NCI-H187 treated with DMSO at 0.1 percent for 48 hours (cell line): ENCODE data around the gene ANKRD13B.

ENCODE experiments used
- DNase-seq: peaks from one replicate; lab custom pipeline; 2025; lab: John Stamatoyannopoulos, UW

Gene ANKRD13B

DNA sequence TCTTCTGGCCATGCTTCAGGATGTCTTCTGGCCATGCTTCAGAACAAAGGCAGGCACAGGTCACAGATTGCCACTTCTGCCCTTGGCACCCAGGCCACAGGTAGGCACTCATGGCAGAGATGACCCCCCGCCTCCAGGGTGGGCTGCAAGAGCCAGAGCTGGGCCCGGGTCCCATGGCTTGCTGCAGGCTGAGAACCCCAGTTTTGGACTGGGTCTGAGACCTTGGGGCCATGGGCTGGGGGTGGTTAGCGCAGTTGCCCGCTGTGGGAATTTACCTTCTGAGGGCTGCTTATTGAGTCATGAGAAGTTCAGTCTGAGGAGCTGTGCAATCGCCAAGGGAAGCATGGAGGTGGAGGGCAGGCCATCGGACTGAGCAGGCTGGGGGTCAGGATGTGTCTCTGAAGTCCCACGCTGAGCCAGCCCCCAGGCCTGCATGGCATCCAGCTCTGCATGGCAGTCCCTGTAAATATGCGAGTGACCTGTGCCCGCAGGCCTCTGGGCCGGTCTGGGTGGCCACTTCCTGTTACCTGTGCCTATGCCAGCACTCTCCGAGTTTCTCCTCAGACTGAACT lies 1.7 kb downstream of the ANKRD13B start:
- DNase-seq = no peak

DNA sequence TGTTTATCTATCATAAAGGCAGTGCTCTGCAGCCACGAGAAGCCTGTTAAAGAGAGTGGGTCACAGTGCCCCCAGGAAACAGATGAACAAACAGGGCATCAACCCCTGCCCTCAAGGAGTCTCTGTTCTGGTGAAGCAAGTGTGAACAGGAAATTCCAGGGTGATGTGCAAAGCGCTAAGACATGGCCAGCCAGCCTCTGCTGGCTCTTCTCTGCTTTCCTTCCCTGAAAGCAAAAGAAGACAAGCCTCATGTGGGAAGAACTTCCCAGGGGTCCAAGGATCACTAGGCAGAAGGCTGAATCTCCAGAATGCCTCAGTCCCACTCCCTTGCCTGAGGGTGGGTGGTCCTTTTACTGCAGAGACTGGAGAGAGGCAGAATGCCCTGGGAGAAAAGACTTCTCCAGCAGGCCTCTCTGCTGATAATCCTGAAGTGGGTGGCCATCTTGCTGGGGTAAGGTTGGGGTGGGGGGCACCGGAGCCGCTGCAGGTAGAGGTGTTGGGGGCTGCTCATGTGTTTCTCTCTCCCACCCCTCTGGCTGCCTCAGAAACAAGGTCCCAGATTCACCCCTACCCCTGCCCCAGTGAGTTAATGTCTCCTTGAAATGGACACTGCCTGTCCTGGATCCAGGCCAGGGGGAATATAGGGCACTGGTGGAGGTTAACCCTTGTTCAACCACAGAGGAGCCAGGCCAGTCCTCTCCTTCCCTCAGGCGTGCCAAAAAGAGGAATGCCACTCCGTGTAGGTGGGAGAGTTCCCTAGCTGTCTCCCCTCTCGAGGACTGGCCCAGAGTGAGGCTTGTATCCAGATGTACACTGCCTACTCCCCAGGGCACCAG lies 2.4 kb downstream of the ANKRD13B start:
- DNase-seq = no peak

DNA sequence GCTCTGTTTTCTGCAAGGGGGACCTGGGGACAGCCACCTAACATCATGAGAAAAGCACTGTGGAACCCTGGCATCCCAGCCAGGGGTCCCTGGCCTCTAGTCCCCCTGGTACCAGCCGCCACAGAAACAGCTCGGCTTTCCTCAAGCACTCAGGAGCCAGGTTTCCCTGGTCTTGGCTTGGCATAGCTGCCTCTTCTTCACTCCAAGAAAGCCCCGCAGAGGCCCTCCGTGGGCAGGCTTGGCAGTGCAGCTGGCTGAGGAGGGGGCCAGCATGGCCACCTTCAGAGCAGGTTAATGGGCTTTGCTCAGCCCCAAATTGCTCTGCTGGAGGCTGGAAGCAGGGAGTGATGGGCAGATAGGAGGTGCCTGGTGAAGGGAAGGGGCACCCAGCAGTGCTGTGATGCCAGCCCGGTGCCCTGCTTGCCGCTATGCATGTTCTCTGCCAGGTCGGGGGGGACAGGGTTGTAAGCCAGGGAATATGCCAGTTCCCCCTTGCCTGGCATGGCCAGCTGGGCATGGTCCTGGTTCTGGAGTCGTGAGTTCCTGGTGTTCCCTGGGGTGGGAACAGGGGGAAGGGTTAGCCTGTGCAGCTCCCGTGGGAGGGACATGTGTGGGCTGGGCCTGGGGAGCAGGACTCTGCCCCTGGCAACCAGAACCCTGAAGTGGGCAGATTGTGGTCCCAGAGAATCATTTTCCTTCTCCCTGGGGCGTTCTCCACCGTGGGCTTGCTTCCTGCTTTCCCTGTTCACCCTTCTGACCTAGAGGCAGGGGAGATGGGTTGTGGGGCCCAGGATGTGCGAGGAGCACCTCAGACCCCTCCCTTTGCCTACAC lies 3.2 kb downstream of the ANKRD13B start:
- no peak for DNase-seq

- DNase-seq = no peak
Measured at GRCh38 chr17:29596811-29597210, 3.9 kb downstream of the ANKRD13B start.

- DNase-seq = no peak
Measured at GRCh38 chr17:29597361-29598172, 4.6 kb downstream of the ANKRD13B start.

GRCh38 chr17:29603109-29603674 lies 10.3 kb downstream of the ANKRD13B start:
- DNase-seq = no peak

- DNase-seq = no peak
Measured at GRCh38 chr17:29607557-29608195, 14.7 kb downstream of the ANKRD13B start.

GRCh38 chr17:29608986-29609385 lies 16.1 kb downstream of the ANKRD13B start:
- DNase-seq = no peak

- no peak for DNase-seq
Measured at GRCh38 chr17:29610395-29610794, 17.5 kb downstream of the ANKRD13B start.

- DNase-seq = no peak
Measured at GRCh38 chr17:29611351-29612093, 18.6 kb downstream of the ANKRD13B start.

- no peak for DNase-seq
Measured at GRCh38 chr17:29612094-29612403, 19.1 kb downstream of the ANKRD13B start.

DNA sequence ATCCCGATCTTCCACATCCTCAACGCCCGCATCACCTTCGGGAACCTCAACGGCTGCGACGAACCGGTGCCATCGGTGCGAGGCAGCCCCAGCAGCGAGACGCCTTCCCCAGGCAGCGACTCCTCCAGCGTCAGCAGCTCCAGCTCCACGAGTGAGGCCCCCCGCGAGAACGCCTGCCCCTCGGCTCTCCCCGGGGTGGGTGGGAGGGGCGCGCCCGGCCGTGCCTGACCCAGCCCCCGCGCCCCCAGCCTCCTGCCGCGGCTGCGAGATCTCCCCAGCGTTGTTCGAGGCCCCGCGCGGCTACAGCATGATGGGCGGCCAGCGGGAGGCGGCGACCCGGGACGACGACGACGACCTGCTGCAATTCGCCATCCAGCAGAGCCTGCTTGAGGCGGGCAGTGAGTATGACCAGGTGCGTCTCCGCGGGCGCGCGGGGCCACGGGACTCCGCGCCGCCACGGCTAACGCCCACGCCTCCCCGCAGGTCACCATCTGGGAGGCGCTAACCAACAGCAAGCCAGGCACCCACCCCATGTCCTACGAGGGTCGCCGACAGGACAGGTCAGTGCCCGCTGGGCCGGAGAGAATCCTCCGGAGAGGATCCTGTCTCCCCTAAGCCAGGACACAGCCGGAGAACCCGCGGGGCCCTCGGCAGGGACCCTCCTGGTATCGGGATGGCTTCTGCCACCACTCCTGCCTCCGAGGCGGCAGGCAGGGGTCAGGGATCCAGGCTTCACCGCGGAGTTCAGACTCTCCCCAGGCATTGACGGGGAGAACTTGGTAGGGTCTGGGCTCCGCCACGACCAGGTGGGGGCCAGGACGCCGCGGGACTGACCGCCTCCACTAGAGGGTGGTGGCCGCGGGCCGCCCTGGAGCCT lies 19.7 kb downstream of the ANKRD13B start:
- DNase-seq = no peak

GRCh38 chr17:29613352-29613837 lies 20.5 kb downstream of the ANKRD13B start:
- no peak for DNase-seq

DNA sequence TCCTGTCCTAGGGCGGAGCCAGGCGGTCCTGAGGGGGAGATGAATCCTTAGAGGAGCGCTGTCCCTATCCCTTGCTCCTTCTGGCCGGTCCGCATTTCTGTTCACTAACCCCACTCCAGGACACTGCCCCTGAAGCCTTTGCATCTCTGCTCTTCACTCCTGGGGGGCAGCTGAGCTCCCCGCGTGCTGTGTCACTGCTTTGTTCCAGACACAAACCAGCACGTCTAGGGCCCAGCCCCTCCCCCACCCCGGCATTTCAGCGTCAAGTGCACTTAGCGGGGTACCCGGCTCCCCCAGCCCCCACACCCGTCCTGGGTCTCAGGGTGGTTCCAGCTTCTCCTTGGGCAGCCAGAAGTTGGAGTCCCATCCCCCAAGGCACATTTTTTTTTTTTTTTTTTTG lies 20.9 kb downstream of the ANKRD13B start:
- no peak for DNase-seq

DNA sequence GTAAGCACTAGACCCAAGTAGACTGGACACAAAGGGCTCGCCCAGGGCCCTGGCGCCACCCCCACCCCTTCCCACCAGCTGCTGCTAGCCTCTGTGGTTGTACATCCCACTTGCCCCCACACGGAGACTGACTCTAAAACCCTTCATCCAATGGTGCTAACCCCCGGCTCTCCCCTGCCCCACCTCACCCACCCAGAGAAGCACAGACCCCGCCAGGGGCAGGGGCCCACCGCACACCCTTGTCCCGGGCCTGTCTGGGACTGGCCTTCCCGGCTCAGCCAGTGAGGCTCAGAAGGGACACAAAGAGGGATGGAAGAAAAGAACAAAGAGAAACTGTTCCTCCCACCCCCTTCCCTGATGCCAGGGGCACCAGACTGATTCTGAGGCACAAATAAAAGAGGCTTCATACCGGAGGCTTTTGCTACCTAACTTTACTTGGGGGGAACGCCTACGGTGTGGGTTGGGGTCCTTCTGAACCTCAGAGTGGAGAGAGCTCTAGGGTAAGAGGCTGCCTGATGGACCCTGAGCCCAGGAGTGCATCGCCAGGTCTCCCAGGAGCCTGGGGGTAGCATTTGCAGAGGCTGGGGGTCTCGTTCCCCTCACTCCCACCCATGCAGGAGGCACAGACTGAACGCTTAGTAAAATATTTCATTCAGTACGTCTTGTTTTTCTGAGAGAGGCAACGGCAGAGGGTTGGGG lies 21.6 kb downstream of the ANKRD13B start:
- no peak for DNase-seq

- DNase-seq = no peak
Measured at GRCh38 chr17:29615048-29615385, 22.1 kb downstream of the ANKRD13B start.

DNA sequence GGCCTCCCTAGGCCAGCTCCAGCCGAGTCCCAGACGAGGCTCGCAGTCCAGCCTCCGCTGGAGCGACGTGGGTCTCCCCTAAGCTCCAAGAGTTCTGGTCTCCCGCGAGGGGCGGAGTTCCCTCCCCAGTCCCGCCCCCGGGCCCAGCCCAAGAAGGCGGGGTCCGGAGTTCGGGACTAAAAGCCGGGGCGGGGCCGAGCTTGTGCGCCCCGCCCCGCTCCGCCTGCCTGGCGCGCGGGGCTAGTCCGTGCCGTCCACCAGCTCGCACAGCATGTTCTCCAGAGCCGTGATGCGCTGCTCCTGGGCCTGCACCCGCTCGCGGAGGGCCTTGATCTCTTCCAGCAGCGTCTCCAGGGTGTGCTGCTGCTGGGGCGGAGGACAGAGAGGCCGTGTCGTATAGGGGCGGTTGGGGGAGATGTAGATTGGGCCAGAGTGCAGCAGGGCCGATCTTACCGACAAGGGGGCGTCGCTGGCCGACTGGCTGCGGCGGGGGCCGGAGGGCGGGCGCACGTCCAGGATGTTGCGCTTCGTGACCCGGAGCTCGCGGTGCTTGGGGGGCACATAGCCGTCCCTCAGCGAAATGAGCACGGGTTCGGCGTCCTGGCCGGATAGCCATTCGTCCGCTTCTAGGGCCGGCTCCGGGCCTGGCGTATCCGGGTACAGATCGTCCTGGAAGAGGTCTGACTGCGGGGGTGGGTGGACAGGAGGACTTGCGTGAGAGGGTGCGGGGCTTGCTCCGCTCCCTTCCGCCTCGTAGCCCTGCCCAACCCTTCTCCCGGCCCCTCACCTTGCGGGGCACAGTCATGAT lies 22.8 kb downstream of the ANKRD13B start:
- no peak for DNase-seq
